ENCODE measurements around the gene PLA2G4A.

- TF ChIP-seq, protein P1, sequence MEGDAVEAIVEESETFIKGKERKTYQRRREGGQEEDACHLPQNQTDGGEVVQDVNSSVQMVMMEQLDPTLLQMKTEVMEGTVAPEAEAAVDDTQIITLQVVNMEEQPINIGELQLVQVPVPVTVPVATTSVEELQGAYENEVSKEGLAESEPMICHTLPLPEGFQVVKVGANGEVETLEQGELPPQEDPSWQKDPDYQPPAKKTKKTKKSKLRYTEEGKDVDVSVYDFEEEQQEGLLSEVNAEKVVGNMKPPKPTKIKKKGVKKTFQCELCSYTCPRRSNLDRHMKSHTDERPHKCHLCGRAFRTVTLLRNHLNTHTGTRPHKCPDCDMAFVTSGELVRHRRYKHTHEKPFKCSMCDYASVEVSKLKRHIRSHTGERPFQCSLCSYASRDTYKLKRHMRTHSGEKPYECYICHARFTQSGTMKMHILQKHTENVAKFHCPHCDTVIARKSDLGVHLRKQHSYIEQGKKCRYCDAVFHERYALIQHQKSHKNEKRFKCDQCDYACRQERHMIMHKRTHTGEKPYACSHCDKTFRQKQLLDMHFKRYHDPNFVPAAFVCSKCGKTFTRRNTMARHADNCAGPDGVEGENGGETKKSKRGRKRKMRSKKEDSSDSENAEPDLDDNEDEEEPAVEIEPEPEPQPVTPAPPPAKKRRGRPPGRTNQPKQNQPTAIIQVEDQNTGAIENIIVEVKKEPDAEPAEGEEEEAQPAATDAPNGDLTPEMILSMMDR (IDR thresholded peaks at IDR 0.05) = no peak
- TF ChIP-seq EZH2 (IDR thresholded peaks at IDR 0.05; ENCODE audit: borderline replicate concordance, insufficient read depth, low read depth, low read length, poor library complexity, severe bottlenecking) = no peak
Observed at GRCh38 chr1:186819126-186819525, 9.6 kb upstream of the PLA2G4A start.

All from B cell (primary cell).